Neural cell (in vitro differentiated cells): ENCODE results near the gene HBQ1. TPM values are rescaled to one million over a fixed set of nuclear protein-coding genes. Genes with fewer than 3 reads are reported as not detected.
"Not testable (repeated sequence)": the region's sequence is repeated elsewhere in the genome, so short reads cannot be mapped to it uniquely, and the experiment has no call there.

ENCODE experiments used
- H2AFZ ChIP-seq: fragments of 200-600, 300-800 bp; sonication (generic), shearing (Covaris generic); 2 replicates; pipeline ENCODE4 v1.6.0; 2014; ENCODE audit warnings: low read depth, mild to moderate bottlenecking, antibody characterized with exemption, low read length, moderate library complexity
- H3F3A ChIP-seq: fragments of 200-600 bp; shearing (Covaris generic); 2 replicates; pipeline ENCODE4 v1.6.1; 2016; ENCODE audit warnings: mild to moderate bottlenecking, moderate library complexity, mixed read lengths, antibody characterized with exemption, low read length; ENCODE audit not compliant: insufficient read depth, poor library complexity, severe bottlenecking
- H3K27ac ChIP-seq: fragments of 200-600, 300-800 bp; sonication (generic), shearing (Covaris generic); 2 replicates; pipeline ENCODE4 v1.5.1; 2014; ENCODE audit warnings: mild to moderate bottlenecking, low read length, moderate library complexity
- H3K27me3 ChIP-seq: fragments of 300-800, 200-600 bp; sonication (generic), shearing (Covaris generic); 2 replicates; pipeline ENCODE4 v1.6.0; 2014; ENCODE audit warnings: mild to moderate bottlenecking, low read depth, low read length, moderate library complexity; ENCODE audit not compliant: insufficient read depth
- H3K36me3 ChIP-seq: fragments of 300-800, 200-600 bp; sonication (generic), shearing (Covaris generic); 2 replicates; pipeline ENCODE4 v1.5.1; 2014; ENCODE audit warnings: mild to moderate bottlenecking, antibody characterized with exemption, low read length, moderate library complexity; ENCODE audit not compliant: insufficient read depth
- H3K4me2 ChIP-seq: fragments of 300-800, 200-600 bp; sonication (generic), shearing (Covaris generic); 2 replicates; pipeline ENCODE4 v1.6.0; 2014; ENCODE audit warnings: mild to moderate bottlenecking, low read length
- H3K4me3 ChIP-seq: fragments of 300-800, 200-600 bp; sonication (generic), shearing (Covaris generic); 2 replicates; pipeline ENCODE4 v1.5.1; 2014; ENCODE audit warnings: mild to moderate bottlenecking, low read length, moderate library complexity
- H3K79me2 ChIP-seq: fragments of 200-600 bp; shearing (Covaris generic); replicated peaks from 2 replicates; pipeline ENCODE4 v1.6.0; 2014; ENCODE audit warnings: mild to moderate bottlenecking, low read length, moderate library complexity; ENCODE audit not compliant: insufficient read depth
- H3K9ac ChIP-seq: fragments of 300-800, 200-600 bp; sonication (generic), shearing (Covaris generic); 2 replicates; pipeline ENCODE4 v1.6.1; 2016; ENCODE audit warnings: mild to moderate bottlenecking, low read length, mixed read lengths
- H3K9me2 ChIP-seq: fragments of 200-600 bp; shearing (Covaris generic); 2 replicates; pipeline ENCODE4 v1.6.1; 2016; ENCODE audit warnings: mild to moderate bottlenecking, low read length, mixed read lengths; ENCODE audit not compliant: insufficient read depth
- H3K9me3 ChIP-seq: fragments of 200-600, 300-800 bp; sonication (generic), shearing (Covaris generic); 2 replicates; pipeline ENCODE4 v1.6.1; 2016; ENCODE audit warnings: mild to moderate bottlenecking, mixed run types, low read length, moderate library complexity, mixed read lengths
- H4K20me1 ChIP-seq: fragments of 200-600 bp; shearing (Covaris generic); 2 replicates; pipeline ENCODE4 v1.6.1; 2016; ENCODE audit warnings: mild to moderate bottlenecking, mixed run types; ENCODE audit not compliant: insufficient read depth
- EP300 ChIP-seq: fragments of 450-650 bp; conservative IDR thresholded peaks from 2 replicates; pipeline ENCODE4 v1.6.1; 2014; ENCODE audit warnings: antibody characterized with exemption, mild to moderate bottlenecking, moderate library complexity; ENCODE audit not compliant: poor library complexity, severe bottlenecking
- EZH2 ChIP-seq: fragments of 200-600, 300-800 bp; shearing (Covaris generic), sonication (generic); IDR thresholded peaks from 2 replicates; pipeline ENCODE4 v1.6.1; 2014; ENCODE audit warnings: antibody characterized with exemption, low read length, borderline replicate concordance, mild to moderate bottlenecking; ENCODE audit not compliant: insufficient read depth, poor library complexity, severe bottlenecking
- MXI1 ChIP-seq: fragments of 450-650 bp; conservative IDR thresholded peaks from 2 replicates; pipeline ENCODE4 v1.6.1; 2014; ENCODE audit warnings: antibody characterized with exemption, mild to moderate bottlenecking; ENCODE audit not compliant: poor library complexity, severe bottlenecking
- POLR2AphosphoS5 ChIP-seq: IDR thresholded peaks from 2 replicates; pipeline ENCODE4 v1.6.1; 2012
- RAD21 ChIP-seq: fragments of 450-650 bp; conservative IDR thresholded peaks from 2 replicates; pipeline ENCODE4 v1.6.1; 2014; ENCODE audit warnings: antibody characterized with exemption, mild to moderate bottlenecking, moderate library complexity
- SMC3 ChIP-seq: fragments of 450-650 bp; conservative IDR thresholded peaks from 2 replicates; pipeline ENCODE4 v1.6.1; 2014; ENCODE audit warnings: antibody characterized with exemption, mild to moderate bottlenecking, moderate library complexity; ENCODE audit not compliant: poor library complexity
- TAF1 ChIP-seq: IDR thresholded peaks from 2 replicates; pipeline ENCODE4 v1.6.1; 2012; ENCODE audit warnings: low read depth
- polyA plus RNA-seq: library from polyadenylated mRNA; depleted of rRNA; stranded (reverse); fragments of >200 nt; gene quantifications from 2 replicates; pipeline ENCODE4 v1.2.3, GENCODE V29; 2014
- TF ChIP-seq, protein P1 (sequence below): fragments of 450-650 bp; IDR thresholded peaks from 2 replicates; pipeline ENCODE4 v1.5.1; 2014; ENCODE audit warnings: antibody characterized with exemption, mild to moderate bottlenecking, moderate library complexity; ENCODE audit not compliant: poor library complexity, severe bottlenecking
- TF ChIP-seq, protein P2 (sequence below): IDR thresholded peaks from 2 replicates; pipeline ENCODE4 v1.6.1; 2012; ENCODE audit warnings: borderline replicate concordance

The HBQ1 gene
- polyA plus RNA-seq, 1 donor from 2014 or later = 4.5 TPM

- H3K9me3 ChIP-seq, H4K20me1 ChIP-seq, H3K79me2 ChIP-seq, H3K9me2 ChIP-seq, H3K27ac ChIP-seq, H3K4me2 ChIP-seq, H3K36me3 ChIP-seq, H3K9ac ChIP-seq, H2AFZ ChIP-seq, H3F3A ChIP-seq: not testable (repeated sequence)
- peak overlapping the region; percentile 41 for H3K4me3 ChIP-seq
- peaks cover 68% of the 10 kb centered on the region for H3K27me3 ChIP-seq
Measured at GRCh38 chr16:176006-176405, 4.3 kb upstream of the HBQ1 start.

- Histone ChIP-seq H3K4me3 (peak within 1 kb of the TSS; percentile 41), H3K27me3 (peaks cover 65% of the 10 kb centered on the region)
- H3K4me2 ChIP-seq, H4K20me1 ChIP-seq, H3F3A ChIP-seq, H2AFZ ChIP-seq, H3K9me2 ChIP-seq, H3K79me2 ChIP-seq, H3K9me3 ChIP-seq, H3K36me3 ChIP-seq, H3K9ac ChIP-seq, H3K27ac ChIP-seq: not testable (repeated sequence)
Measured at GRCh38 chr16:176477-177382, 3.5 kb upstream of the HBQ1 start, which contains the start of gene HBA1. Gene HBA1 (plus strand): TSS chr16:176680. CDS start chr16:176717, 37 bp downstream.

- H3K79me2 ChIP-seq = no peaks in the 10 kb centered on the region
- TF ChIP-seq TAF1 (no peak), EP300 (no peak), POLR2AphosphoS5 (no peak), MXI1 (no peak), RAD21 (no peak), SMC3 (no peak), EZH2 (no peak)
- TF ChIP-seq, protein P1, sequence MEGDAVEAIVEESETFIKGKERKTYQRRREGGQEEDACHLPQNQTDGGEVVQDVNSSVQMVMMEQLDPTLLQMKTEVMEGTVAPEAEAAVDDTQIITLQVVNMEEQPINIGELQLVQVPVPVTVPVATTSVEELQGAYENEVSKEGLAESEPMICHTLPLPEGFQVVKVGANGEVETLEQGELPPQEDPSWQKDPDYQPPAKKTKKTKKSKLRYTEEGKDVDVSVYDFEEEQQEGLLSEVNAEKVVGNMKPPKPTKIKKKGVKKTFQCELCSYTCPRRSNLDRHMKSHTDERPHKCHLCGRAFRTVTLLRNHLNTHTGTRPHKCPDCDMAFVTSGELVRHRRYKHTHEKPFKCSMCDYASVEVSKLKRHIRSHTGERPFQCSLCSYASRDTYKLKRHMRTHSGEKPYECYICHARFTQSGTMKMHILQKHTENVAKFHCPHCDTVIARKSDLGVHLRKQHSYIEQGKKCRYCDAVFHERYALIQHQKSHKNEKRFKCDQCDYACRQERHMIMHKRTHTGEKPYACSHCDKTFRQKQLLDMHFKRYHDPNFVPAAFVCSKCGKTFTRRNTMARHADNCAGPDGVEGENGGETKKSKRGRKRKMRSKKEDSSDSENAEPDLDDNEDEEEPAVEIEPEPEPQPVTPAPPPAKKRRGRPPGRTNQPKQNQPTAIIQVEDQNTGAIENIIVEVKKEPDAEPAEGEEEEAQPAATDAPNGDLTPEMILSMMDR = no peak
- TF ChIP-seq, protein P2, sequence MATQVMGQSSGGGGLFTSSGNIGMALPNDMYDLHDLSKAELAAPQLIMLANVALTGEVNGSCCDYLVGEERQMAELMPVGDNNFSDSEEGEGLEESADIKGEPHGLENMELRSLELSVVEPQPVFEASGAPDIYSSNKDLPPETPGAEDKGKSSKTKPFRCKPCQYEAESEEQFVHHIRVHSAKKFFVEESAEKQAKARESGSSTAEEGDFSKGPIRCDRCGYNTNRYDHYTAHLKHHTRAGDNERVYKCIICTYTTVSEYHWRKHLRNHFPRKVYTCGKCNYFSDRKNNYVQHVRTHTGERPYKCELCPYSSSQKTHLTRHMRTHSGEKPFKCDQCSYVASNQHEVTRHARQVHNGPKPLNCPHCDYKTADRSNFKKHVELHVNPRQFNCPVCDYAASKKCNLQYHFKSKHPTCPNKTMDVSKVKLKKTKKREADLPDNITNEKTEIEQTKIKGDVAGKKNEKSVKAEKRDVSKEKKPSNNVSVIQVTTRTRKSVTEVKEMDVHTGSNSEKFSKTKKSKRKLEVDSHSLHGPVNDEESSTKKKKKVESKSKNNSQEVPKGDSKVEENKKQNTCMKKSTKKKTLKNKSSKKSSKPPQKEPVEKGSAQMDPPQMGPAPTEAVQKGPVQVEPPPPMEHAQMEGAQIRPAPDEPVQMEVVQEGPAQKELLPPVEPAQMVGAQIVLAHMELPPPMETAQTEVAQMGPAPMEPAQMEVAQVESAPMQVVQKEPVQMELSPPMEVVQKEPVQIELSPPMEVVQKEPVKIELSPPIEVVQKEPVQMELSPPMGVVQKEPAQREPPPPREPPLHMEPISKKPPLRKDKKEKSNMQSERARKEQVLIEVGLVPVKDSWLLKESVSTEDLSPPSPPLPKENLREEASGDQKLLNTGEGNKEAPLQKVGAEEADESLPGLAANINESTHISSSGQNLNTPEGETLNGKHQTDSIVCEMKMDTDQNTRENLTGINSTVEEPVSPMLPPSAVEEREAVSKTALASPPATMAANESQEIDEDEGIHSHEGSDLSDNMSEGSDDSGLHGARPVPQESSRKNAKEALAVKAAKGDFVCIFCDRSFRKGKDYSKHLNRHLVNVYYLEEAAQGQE = no peak
- no peaks in the 10 kb centered on the region for H4K20me1 ChIP-seq
- no peak overlapping the region for H2AFZ ChIP-seq
- H3K27me3 ChIP-seq = peaks cover 62% of the 10 kb centered on the region
- H3K4me2 ChIP-seq = no peak overlapping the region
- H3K9me3 ChIP-seq = no peaks in the 10 kb centered on the region
- H3K9me2 ChIP-seq = no peaks in the 10 kb centered on the region
- no peak overlapping the region for H3K27ac ChIP-seq
- H3F3A ChIP-seq = no peaks in the 10 kb centered on the region
- H3K4me3 ChIP-seq = no peak overlapping the region
- H3K36me3 ChIP-seq = no peaks in the 10 kb centered on the region
- H3K9ac ChIP-seq = no peak overlapping the region
Measured at GRCh38 chr16:177394-177822, 2.9 kb upstream of the HBQ1 start.
